ENCODE measurements around the gene TENM3. TPM values are rescaled to one million over a fixed set of nuclear protein-coding genes. Genes with fewer than 3 reads are reported as not detected.
A peak's percentile ranks its signal among the peaks of the same experiment; 100 is the strongest.

The TENM3 gene
- total and polyA plus RNA-seq, 2 of the 8 experiments (the other 6 are each of a cell fraction or from before 2014, with no cell fraction given), result 36.9 to 69.3 TPM

- TF ChIP-seq BACH1 (IDR thresholded peaks at IDR 0.05; ENCODE audit: low read length) (no peak), EP300 (IDR thresholded peaks at IDR 0.05; ENCODE audit: borderline replicate concordance in 1 of 2, low read depth in 2 of 2, low read length in 2 of 2) (no peak; a peak in 1 of 3 replicates), RNF2 (IDR thresholded peaks at IDR 0.05; ENCODE audit: borderline replicate concordance, low read depth, low read length, missing control alignments, poor library complexity, severe bottlenecking) (no peak), EGR1 (IDR thresholded peaks at IDR 0.05; ENCODE audit: borderline replicate concordance, low read depth, low read length) (no peak), NANOG (IDR thresholded peaks at IDR 0.05; ENCODE audit: insufficient read depth, low read depth, low read length, poor library complexity, severe bottlenecking) (peak; percentile 32), CTCF (IDR thresholded peaks at IDR 0.05; ENCODE audit: control extremely low read depth in 1 of 3, insufficient read depth in 1 of 3, low read depth in 1 of 3, low read length in 3 of 3) (peak in 1 of 3 experiments; percentile 25; a peak in 1 of 4 replicates)
Measured at GRCh38 chr4:182585321-182585720, 342.1 kb downstream of the TENM3 start (continued).
